ENCODE data around the gene UBAC2.

DNA sequence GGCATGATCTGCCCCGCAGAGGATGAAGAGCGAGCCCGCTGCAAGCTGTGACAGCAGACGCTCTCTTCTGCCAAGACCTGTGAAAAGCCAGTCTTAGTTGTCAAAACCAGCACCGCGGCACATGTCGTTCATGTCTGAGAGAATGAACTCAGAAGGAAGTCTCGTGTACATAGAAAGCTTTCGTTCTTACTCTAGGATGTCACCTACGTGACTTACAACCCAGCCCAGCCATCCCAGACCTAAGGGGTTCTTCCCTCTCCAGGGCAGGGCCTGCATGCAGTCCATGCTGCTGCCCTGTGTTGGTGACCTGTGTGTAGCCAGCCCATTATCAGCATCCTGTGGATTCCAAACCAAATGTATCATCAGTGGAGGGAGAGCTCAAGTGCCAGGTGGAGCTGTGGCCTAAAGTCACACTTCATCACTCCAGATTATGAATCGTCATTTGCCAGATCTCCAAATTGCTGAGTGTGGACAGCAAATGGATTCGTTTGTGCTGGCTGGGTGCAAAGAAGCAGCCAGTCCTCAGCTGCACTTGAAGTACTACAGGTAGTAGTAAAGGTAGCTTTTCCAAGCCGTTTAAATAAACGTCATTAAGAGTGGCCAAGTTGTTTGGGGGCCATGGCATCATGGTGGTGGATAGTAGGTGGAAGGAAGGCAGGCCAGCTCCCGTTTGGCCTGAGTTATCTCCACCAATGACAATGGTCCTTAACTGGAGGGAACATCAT is 180.4 kb downstream of the UBAC2 start:
- TF ChIP-seq, protein P1, sequence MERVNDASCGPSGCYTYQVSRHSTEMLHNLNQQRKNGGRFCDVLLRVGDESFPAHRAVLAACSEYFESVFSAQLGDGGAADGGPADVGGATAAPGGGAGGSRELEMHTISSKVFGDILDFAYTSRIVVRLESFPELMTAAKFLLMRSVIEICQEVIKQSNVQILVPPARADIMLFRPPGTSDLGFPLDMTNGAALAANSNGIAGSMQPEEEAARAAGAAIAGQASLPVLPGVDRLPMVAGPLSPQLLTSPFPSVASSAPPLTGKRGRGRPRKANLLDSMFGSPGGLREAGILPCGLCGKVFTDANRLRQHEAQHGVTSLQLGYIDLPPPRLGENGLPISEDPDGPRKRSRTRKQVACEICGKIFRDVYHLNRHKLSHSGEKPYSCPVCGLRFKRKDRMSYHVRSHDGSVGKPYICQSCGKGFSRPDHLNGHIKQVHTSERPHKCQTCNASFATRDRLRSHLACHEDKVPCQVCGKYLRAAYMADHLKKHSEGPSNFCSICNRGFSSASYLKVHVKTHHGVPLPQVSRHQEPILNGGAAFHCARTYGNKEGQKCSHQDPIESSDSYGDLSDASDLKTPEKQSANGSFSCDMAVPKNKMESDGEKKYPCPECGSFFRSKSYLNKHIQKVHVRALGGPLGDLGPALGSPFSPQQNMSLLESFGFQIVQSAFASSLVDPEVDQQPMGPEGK (CRISPR knock-in tag; IDR thresholded peaks at IDR 0.05; ENCODE audit: borderline replicate concordance) = no peak
- TF ChIP-seq ZNF8 (CRISPR knock-in tag; IDR thresholded peaks at IDR 0.05) (no peak), ZC3H10 (CRISPR knock-in tag; IDR thresholded peaks at IDR 0.05) (no peak), PPARA (CRISPR knock-in tag; IDR thresholded peaks at IDR 0.05; ENCODE audit: borderline replicate concordance) (no peak), ZFP3 (CRISPR knock-in tag; IDR thresholded peaks at IDR 0.05) (no peak), CSDC2 (CRISPR knock-in tag; IDR thresholded peaks at IDR 0.05) (no peak)
- TF ChIP-seq, protein P2, sequence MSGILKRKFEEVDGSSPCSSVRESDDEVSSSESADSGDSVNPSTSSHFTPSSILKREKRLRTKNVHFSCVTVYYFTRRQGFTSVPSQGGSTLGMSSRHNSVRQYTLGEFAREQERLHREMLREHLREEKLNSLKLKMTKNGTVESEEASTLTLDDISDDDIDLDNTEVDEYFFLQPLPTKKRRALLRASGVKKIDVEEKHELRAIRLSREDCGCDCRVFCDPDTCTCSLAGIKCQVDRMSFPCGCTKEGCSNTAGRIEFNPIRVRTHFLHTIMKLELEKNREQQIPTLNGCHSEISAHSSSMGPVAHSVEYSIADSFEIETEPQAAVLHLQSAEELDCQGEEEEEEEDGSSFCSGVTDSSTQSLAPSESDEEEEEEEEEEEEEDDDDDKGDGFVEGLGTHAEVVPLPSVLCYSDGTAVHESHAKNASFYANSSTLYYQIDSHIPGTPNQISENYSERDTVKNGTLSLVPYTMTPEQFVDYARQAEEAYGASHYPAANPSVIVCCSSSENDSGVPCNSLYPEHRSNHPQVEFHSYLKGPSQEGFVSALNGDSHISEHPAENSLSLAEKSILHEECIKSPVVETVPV (CRISPR knock-in tag; IDR thresholded peaks at IDR 0.05) = no peak
- TF ChIP-seq, protein P3, sequence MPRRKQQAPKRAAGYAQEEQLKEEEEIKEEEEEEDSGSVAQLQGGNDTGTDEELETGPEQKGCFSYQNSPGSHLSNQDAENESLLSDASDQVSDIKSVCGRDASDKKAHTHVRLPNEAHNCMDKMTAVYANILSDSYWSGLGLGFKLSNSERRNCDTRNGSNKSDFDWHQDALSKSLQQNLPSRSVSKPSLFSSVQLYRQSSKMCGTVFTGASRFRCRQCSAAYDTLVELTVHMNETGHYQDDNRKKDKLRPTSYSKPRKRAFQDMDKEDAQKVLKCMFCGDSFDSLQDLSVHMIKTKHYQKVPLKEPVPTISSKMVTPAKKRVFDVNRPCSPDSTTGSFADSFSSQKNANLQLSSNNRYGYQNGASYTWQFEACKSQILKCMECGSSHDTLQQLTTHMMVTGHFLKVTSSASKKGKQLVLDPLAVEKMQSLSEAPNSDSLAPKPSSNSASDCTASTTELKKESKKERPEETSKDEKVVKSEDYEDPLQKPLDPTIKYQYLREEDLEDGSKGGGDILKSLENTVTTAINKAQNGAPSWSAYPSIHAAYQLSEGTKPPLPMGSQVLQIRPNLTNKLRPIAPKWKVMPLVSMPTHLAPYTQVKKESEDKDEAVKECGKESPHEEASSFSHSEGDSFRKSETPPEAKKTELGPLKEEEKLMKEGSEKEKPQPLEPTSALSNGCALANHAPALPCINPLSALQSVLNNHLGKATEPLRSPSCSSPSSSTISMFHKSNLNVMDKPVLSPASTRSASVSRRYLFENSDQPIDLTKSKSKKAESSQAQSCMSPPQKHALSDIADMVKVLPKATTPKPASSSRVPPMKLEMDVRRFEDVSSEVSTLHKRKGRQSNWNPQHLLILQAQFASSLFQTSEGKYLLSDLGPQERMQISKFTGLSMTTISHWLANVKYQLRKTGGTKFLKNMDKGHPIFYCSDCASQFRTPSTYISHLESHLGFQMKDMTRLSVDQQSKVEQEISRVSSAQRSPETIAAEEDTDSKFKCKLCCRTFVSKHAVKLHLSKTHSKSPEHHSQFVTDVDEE (CRISPR knock-in tag; IDR thresholded peaks at IDR 0.05) = no peak
- TF ChIP-seq, protein P4, sequence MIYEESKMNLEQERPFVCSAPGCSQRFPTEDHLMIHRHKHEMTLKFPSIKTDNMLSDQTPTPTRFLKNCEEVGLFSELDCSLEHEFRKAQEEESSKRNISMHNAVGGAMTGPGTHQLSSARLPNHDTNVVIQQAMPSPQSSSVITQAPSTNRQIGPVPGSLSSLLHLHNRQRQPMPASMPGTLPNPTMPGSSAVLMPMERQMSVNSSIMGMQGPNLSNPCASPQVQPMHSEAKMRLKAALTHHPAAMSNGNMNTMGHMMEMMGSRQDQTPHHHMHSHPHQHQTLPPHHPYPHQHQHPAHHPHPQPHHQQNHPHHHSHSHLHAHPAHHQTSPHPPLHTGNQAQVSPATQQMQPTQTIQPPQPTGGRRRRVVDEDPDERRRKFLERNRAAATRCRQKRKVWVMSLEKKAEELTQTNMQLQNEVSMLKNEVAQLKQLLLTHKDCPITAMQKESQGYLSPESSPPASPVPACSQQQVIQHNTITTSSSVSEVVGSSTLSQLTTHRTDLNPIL (CRISPR knock-in tag; IDR thresholded peaks at IDR 0.05; ENCODE audit: low read depth) = no peak
